ENCODE measurements around the gene SCYL3.
A peak's percentile ranks its signal among the peaks of the same experiment; 100 is the strongest.

SCYL3 gene, protein sequence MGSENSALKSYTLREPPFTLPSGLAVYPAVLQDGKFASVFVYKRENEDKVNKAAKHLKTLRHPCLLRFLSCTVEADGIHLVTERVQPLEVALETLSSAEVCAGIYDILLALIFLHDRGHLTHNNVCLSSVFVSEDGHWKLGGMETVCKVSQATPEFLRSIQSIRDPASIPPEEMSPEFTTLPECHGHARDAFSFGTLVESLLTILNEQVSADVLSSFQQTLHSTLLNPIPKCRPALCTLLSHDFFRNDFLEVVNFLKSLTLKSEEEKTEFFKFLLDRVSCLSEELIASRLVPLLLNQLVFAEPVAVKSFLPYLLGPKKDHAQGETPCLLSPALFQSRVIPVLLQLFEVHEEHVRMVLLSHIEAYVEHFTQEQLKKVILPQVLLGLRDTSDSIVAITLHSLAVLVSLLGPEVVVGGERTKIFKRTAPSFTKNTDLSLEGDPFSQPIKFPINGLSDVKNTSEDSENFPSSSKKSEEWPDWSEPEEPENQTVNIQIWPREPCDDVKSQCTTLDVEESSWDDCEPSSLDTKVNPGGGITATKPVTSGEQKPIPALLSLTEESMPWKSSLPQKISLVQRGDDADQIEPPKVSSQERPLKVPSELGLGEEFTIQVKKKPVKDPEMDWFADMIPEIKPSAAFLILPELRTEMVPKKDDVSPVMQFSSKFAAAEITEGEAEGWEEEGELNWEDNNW

DNA sequence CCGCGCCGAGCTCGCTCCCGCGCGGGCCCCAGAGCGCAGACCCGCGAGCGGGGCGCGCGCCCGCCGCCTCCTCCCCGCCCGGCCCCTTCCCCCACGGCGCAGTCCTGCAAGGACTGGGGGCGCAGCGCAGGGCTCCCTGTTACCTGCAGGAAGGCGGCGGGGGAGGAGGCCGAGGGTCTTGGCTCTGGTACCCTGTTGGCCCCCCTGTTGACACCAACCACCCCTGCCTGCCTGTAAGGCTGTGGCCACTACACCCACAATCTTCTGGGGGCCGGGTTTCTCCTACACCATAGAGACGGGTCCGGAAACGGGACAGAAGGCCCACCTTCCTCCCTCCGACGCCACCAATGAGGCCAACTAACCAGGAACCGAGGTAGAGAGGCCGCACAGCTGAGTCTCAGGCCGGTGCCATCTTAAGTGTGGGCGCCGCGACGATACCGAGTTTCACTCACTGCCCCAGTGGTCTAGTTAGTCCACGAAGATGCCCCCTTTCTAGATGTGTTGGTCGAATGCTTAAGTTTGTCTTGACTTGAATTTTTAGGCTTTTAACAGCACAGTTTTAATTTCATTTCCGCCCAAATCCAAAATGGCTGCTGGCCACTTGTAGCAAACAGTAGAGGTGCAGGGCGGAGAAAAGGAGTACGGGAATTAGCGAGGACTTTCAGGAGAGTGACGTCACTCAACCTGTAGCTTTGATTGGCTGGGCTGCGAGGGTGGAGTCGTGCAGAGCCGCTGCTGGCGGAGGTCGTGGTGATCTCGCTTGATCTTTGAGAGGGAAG, at the start of gene SCYL3:
SCYL3 (minus strand) TSS at position 252 of the 779 bp plus-strand sequence. CDS start 5,056 bp downstream, outside the sequence.
- DNase-seq (ENCODE audit: low read depth in 1 of 2, low spot score in 1 of 2), result peak; percentile 98
- in situ Hi-C loops (cut with HindIII; ENCODE audit: low pct_unique_long_range_greater_than_20kb, low sequenced_read_pairs), result no loop called here

DNA sequence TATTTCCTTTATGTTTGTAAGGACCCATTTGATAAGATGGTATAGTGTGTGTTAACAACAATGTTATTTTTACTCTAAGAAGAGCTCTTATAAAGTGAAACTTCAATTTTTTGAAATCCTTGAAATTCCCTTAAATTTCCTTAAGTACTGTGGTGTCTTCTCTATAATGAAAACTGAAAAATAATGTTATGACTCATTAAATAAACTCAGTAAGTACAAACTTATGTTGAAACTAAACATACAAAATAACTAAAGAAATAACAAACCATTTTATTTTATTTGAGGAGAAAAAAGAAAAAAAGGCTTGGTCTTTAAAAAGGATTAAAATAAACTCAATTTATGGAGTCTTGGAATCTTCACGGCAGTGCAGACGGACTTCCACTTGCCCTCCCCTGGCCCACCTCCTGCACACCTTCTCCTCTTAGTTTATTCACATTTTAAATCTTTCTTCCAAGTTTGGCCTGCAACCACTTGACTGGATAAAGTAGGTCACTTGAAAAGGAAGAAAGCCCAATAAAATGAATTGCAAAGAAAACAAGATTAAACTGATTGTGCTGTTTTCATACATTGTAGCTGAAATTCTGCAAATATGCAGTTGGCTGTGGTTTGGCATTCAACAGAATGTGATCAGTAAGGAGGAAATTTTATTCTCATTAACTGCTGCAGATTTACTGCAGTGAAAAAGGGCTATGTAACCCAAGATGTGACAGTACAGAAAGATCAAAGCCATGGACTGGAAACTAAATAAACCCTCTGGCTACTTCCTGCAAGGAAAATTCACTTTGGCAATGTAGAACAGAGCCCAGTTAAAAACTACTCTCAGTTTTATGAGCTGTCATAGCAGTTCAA, 48.5 kb upstream of the SCYL3 start:
- in situ Hi-C loops (cut with HindIII; ENCODE audit: low pct_unique_long_range_greater_than_20kb, low sequenced_read_pairs), result no loop called here
- peak; percentile 18 to 66 for DNase-seq (ENCODE audit: low read depth in 1 of 2, low spot score in 1 of 2)

More for the DNA sequence above, at the start of gene SCYL3:
- TF ChIP-seq JUND (IDR thresholded peaks at IDR 0.05; ENCODE audit: low read depth), result no peak; the same call in 1 of the 2 replicates

DNA sequence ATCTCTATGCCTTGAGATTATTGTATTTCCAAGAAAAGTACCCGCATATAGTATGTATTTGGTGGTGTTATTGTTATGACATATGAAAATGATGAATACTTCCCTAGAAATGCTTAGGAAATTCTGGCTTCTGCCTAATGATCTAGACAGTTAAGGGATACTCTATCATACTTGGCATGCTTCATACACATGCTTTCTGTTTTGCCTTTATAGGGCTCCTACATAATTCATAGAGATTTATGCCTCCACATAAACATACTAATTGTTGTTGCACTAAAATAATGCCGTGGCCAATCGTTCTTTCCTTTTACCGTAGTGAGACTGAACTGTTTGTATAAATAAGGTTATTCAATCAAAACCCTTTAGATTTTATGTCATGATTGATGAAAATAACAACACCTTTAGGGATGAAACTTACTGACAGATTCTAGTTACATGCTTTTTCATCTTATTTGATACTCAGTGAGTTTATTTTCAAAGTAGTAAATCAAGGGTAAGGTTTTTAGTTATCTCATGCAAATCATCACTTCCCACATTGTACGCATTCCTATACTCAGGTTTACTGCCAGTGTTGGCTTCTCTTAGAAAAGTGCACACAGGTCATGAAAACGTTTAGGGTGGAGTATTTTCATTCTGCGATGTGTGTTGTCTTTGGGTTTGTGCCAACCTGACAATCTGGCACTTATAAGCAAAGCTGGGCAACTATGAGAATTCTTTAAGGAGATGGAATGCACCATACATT, 40.5 kb upstream of the SCYL3 start:
- DNase-seq (ENCODE audit: low read depth in 1 of 2, low spot score in 1 of 2), result peak in 1 of 2 experiments; percentile 10
- TF ChIP-seq JUND (IDR thresholded peaks at IDR 0.05; ENCODE audit: low read depth), result no peak
- in situ Hi-C loops (cut with HindIII; ENCODE audit: low pct_unique_long_range_greater_than_20kb, low sequenced_read_pairs), result no loop called here

More for the DNA sequence above, 48.5 kb upstream of the SCYL3 start:
- TF ChIP-seq JUND (IDR thresholded peaks at IDR 0.05; ENCODE audit: low read depth), result peak; percentile 19; the same call in 1 of the 2 replicates

DNA sequence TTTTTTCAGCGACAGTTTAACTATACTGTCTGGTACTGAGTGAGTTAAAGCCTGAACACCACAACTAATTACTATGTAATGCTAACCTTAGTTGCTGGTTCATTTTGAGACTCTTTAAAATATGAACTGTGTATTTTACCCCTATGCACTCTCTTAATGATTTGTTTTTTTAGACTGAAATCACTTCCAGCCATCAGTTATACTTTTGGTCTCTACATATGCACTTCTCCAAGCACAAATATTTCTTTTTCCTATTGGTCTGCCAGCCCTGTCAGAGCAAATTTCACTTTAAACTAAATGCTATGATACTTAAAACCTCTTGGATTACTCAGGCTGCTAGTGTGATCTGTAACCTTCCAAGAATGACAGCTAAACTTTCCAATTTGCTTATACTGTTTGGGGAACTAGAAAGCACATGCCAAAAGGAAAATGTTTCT, 38.1 kb upstream of the SCYL3 start:
- no peak for TF ChIP-seq JUND (IDR thresholded peaks at IDR 0.05; ENCODE audit: low read depth)
- in situ Hi-C loops (cut with HindIII; ENCODE audit: low pct_unique_long_range_greater_than_20kb, low sequenced_read_pairs), result no loop called here
- no peak for DNase-seq (ENCODE audit: low read depth in 1 of 2, low spot score in 1 of 2)

DNA sequence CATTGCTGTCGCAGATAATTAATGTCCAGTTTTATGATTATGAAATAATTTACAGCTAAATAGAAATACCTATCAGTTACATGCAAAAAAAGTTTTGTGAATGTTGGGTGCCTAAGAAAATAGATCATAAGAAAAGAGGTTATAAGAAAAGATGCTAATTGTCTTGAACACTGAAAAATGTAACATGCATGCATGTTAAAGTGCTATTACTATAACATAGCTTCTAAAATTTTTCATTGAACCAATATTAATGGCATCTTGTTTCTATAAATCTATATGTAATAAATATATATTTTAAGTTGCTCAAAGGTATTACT, 35.5 kb upstream of the SCYL3 start:
- no peak for TF ChIP-seq JUND (IDR thresholded peaks at IDR 0.05; ENCODE audit: low read depth)
- in situ Hi-C loops (cut with HindIII; ENCODE audit: low pct_unique_long_range_greater_than_20kb, low sequenced_read_pairs), result no loop called here
- DNase-seq (ENCODE audit: low read depth in 1 of 2, low spot score in 1 of 2), result no peak

DNA sequence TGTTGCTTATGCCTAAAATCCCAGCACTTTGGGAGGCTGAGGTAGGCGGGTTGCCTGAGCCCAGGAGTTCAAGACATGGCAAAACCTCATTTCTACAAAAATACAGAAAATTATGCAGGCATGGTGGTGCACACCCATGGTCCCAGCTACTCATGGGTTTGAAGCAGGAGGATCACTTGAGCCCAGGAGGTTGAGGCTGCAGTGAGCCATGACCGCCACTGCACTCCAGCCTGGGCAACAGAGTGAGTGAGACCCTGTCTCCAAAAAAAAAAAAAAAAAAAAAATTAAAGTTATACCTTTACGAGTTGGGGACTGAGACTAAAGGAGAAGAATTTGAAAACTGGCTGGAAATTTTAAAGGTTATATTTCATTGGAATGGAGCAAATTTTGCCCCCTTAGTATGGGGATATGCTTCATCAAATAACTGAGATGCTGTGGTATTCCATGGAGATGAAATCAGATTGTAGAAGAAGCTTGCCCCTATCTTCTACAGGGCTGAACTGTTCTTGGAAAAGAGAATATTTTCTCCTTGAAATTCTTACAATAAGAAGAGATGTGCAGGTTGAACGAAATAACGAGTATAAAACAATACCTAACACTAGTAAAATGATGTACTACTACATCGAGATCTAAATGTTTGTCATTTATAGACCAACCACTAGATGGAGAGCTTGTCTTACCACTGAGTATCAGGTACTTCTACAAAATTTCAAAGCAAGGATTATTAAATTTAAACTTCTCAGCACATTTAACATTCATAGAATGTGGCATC, 34.9 kb upstream of the SCYL3 start:
- in situ Hi-C loops (cut with HindIII; ENCODE audit: low pct_unique_long_range_greater_than_20kb, low sequenced_read_pairs), result no loop called here
- peak in 1 of 2 experiments; percentile 76 for DNase-seq (ENCODE audit: low read depth in 1 of 2, low spot score in 1 of 2)
- TF ChIP-seq JUND (IDR thresholded peaks at IDR 0.05; ENCODE audit: low read depth), result no peak

DNA sequence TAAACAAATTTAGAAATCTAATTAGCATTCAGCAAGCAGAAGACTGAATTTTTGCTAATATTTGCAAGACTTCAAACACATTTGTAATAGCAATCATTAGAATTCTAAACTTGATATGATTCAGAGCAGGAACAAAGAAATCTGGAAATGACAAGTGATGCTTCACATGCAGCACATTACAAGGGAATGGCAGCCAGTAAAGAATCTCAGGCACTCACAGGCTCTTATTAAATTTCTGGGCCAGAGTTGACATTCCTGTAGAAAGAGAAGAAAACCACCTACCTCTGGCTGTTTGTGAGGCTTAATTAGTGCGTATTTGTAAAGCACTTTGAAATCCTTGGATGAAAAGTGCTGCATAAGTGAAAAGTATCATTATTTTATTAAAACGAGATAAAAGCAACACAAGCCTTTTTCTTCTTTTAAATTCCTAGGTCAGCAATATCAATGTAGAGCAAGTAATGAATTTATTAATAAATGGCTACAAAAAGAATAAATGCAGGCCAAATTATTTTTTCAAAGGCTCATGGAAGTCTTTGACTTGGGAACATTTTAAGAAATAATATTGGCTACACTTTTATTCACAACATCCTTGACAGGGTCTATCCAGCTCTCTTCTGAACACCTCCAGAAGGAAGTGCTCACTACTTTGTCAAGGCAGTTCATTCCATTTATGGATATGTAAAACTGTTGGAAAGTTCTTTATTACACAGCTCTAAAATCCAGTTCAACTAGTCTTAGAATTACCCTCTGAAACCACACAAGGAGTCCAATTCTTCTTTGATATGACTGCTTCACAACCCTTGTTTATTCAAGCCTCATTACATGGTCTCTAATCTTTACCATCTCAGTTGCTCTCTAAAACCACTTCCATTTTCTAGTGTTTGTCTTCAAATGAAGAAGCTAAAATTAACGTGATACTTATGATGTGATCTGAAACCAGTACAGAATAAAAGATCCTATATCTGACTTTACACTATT, 32.1 kb upstream of the SCYL3 start:
- in situ Hi-C loops (cut with HindIII; ENCODE audit: low pct_unique_long_range_greater_than_20kb, low sequenced_read_pairs), result no loop called here
- peak in 1 of 2 experiments; percentile 9 for DNase-seq (ENCODE audit: low read depth in 1 of 2, low spot score in 1 of 2)
- TF ChIP-seq JUND (IDR thresholded peaks at IDR 0.05; ENCODE audit: low read depth), result no peak

DNA sequence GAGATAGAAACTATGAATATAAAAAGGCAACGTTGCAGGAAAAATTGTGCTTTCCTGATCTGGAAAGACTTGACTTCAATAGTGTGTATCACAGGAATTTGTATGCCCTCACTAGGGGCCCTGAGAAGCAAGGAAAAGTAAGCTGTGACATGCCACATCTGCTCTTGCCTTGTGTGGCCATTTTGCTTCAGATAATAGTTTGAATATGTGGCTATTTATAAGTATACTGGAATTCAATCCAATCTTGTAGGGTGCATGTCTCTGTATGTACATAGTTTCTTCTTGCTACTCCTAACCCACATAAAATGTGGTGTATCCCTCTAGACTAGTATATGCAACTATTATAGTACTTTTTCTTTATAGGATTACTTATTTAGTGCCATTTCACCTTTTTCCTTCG, 31.1 kb upstream of the SCYL3 start:
- DNase-seq (ENCODE audit: low read depth in 1 of 2, low spot score in 1 of 2), result no peak
- no peak for TF ChIP-seq JUND (IDR thresholded peaks at IDR 0.05; ENCODE audit: low read depth)
- in situ Hi-C loops (cut with HindIII; ENCODE audit: low pct_unique_long_range_greater_than_20kb, low sequenced_read_pairs), result no loop called here

DNA sequence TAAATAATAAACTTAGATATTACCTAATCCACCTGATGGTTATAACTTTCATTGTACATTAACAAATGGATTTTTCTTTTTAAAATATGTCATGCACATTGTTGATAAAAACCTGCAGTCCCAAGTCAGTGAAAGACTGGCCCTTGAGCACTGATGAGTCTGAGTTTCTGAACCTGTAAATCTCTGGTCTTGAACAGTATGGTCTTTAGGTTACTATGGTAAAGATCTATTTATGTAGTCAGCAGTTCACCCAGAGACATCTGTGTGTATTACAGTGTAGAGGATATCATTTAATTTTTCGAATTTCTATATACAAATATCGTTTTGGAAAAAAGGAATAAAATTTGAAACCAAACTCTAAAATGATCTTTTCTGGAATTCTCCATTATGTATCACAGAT, 30.4 kb upstream of the SCYL3 start:
- TF ChIP-seq JUND (IDR thresholded peaks at IDR 0.05; ENCODE audit: low read depth), result no peak
- DNase-seq (ENCODE audit: low read depth in 1 of 2, low spot score in 1 of 2), result no peak
- in situ Hi-C loops (cut with HindIII; ENCODE audit: low pct_unique_long_range_greater_than_20kb, low sequenced_read_pairs), result no loop called here

DNA sequence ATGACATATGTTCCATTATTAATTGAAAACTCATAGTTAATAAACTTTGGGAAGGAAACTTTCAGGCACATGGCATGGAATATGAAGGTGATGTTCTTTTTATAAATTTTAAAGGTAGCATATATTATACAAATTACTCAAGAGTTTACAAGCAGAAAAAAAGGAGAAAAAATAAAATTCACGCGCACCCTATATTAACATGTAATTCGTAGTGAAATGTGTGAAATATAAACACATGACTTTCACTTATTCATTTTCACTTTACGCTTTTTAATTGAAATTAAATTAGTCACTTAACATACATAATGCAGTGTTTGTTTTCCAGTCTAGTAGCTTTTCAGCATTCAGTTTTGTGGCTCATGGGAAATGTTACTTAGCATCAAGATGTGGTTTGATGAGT, 27.4 kb upstream of the SCYL3 start:
- TF ChIP-seq JUND (IDR thresholded peaks at IDR 0.05; ENCODE audit: low read depth), result no peak
- in situ Hi-C loops (cut with HindIII; ENCODE audit: low pct_unique_long_range_greater_than_20kb, low sequenced_read_pairs), result no loop called here
- no peak for DNase-seq (ENCODE audit: low read depth in 1 of 2, low spot score in 1 of 2)
